HL-60 (cell line): ENCODE measurements around the gene IDH3G.
"Not testable (repeated sequence)": the region's sequence is repeated elsewhere in the genome, so short reads cannot be mapped to it uniquely, and the experiment has no call there.

Experiments
- DNase-seq, 2 experiments: peaks; one replicate each; pipeline ENCODE4 v3.0.0-alpha.2; 2010 to 2020; ENCODE audit warnings: low read depth in 1 of 2, low spot score in 1 of 2
- H3K27ac ChIP-seq: fragments of 250-450 bp; sonication (Bioruptor Pico); replicated peaks from 2 replicates; pipeline ENCODE4 v1.5.1; 2020; ENCODE audit warnings: mild to moderate bottlenecking, moderate library complexity
- H3K27me3 ChIP-seq: fragments of 250-450 bp; sonication (Bioruptor Pico); 2 replicates; pipeline ENCODE4 v1.5.1; 2021; ENCODE audit warnings: mild to moderate bottlenecking, moderate library complexity; ENCODE audit not compliant: insufficient read depth, poor library complexity, severe bottlenecking
- H3K4me3 ChIP-seq: replicated peaks from 2 replicates; pipeline ENCODE4 v1.5.1; 2011; ENCODE audit warnings: mild to moderate bottlenecking, control low read depth, low read length; ENCODE audit not compliant: insufficient read depth
- GABPA ChIP-seq: IDR thresholded peaks from 2 replicates; pipeline ENCODE4 v1.6.1; 2012; ENCODE audit warnings: low read depth
- POLR2AphosphoS5 ChIP-seq: IDR thresholded peaks from 2 replicates; pipeline ENCODE4 v1.6.1; 2012; ENCODE audit warnings: low read depth
- REST ChIP-seq: IDR thresholded peaks from 2 replicates; pipeline ENCODE4 v1.6.1; 2012; ENCODE audit warnings: low read depth; ENCODE audit not compliant: insufficient replicate concordance
- SPI1 ChIP-seq: IDR thresholded peaks from 2 replicates; pipeline ENCODE4 v1.6.1; 2012; ENCODE audit warnings: low read depth, mild to moderate bottlenecking, borderline replicate concordance
- TF ChIP-seq, protein P1 (sequence below): IDR thresholded peaks from one replicate; pipeline ENCODE4 v1.5.1; 2011; ENCODE audit warnings: low read length, control low read depth, inconsistent platforms; ENCODE audit not compliant: insufficient read depth

The IDH3G gene

GRCh38 chrX:153742796-153743467 is 51.2 kb downstream of the IDH3G start:
- not testable (repeated sequence) for H3K4me3 ChIP-seq, DNase-seq, H3K27me3 ChIP-seq, H3K27ac ChIP-seq

- H3K4me3 ChIP-seq, H3K27me3 ChIP-seq, H3K27ac ChIP-seq, DNase-seq: not testable (repeated sequence)
These were observed 52.1 kb downstream of the IDH3G start for GRCh38 chrX:153742111-153742510.

DNA sequence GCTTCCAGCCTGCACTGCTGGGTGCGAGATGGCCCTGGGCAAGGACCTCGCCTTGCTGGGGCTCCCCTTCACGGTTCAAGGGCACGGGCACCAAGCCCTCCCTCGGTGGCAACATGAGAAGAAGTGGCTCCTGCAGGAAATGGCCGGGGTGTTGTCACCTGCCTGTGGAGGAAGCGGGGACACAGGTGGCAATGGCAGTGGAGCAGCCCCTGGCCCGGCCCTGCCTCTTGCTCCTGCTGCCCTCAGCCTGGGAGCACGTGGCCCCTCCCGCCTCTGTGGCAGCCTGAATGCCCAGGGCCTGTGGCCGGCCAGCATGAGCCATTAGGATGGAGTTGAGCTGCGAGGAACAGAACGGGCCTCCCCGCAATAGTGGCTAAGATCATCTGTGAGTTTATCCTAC is 52.7 kb downstream of the IDH3G start:
- DNase-seq = no peak
- H3K27me3 ChIP-seq = no peaks in the 10 kb centered on the region
- H3K27ac ChIP-seq = no peak overlapping the region
- no peak for TF ChIP-seq SPI1
- TF ChIP-seq, protein P1, sequence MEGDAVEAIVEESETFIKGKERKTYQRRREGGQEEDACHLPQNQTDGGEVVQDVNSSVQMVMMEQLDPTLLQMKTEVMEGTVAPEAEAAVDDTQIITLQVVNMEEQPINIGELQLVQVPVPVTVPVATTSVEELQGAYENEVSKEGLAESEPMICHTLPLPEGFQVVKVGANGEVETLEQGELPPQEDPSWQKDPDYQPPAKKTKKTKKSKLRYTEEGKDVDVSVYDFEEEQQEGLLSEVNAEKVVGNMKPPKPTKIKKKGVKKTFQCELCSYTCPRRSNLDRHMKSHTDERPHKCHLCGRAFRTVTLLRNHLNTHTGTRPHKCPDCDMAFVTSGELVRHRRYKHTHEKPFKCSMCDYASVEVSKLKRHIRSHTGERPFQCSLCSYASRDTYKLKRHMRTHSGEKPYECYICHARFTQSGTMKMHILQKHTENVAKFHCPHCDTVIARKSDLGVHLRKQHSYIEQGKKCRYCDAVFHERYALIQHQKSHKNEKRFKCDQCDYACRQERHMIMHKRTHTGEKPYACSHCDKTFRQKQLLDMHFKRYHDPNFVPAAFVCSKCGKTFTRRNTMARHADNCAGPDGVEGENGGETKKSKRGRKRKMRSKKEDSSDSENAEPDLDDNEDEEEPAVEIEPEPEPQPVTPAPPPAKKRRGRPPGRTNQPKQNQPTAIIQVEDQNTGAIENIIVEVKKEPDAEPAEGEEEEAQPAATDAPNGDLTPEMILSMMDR = no peak
- TF ChIP-seq REST = no peak
- no peak for TF ChIP-seq POLR2AphosphoS5
- no peak for TF ChIP-seq GABPA
- no peak overlapping the region for H3K4me3 ChIP-seq

GRCh38 chrX:153740631-153741222 is 53.4 kb downstream of the IDH3G start:
- TF ChIP-seq SPI1 = no peak
- TF ChIP-seq, protein P1 = no peak
- TF ChIP-seq GABPA = no peak
- TF ChIP-seq REST = no peak
- no peak for TF ChIP-seq POLR2AphosphoS5
- no peak overlapping the region for H3K27ac ChIP-seq
- DNase-seq = no peak
- no peak overlapping the region for H3K4me3 ChIP-seq
- H3K27me3 ChIP-seq = no peaks in the 10 kb centered on the region
